ENCODE data around the gene MANBA. TPM values are rescaled to one million over a fixed set of nuclear protein-coding genes. Genes with fewer than 3 reads are reported as not detected.
A peak's percentile ranks its signal among the peaks of the same experiment; 100 is the strongest.

The MANBA gene
- total RNA-seq, 1 donor from 2014 or later = 8.1 TPM

DNA sequence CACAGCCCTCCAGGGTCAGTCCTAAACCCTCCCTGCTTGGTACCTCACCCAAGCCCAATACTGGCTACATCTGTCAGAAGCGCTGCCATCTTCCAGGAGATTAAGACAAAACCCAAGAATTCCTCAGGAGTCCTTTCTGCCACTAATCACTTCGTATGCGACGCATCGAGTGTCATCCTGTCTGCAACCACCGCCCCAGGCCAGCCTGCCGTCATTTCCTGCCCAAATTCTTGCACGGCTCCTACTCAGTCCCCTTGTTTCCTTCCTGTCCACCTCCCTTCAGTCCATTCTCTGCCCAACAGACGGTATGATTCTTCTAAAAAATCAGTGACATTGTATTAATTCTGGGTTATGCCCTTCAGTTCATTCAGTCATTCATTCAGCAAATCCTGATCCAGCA is 146.0 kb downstream of the MANBA start:
- TF ChIP-seq CTCF (conservative IDR thresholded peaks at IDR 0.05; ENCODE audit: low read depth, low read length) = no peak
- no peak overlapping the region for H3K4me3 ChIP-seq (ENCODE audit: low read depth, low read length)
- no peak for DNase-seq (ENCODE audit: low read depth)

GRCh38 chr4:102612824-102613366 is 147.9 kb downstream of the MANBA start:
- no peak for DNase-seq (ENCODE audit: low read depth)
- TF ChIP-seq CTCF (conservative IDR thresholded peaks at IDR 0.05; ENCODE audit: low read depth, low read length) = no peak
- H3K4me3 ChIP-seq (ENCODE audit: low read depth, low read length) = no peak overlapping the region

- no peak for TF ChIP-seq CTCF (conservative IDR thresholded peaks at IDR 0.05; ENCODE audit: low read depth, low read length)
- DNase-seq (ENCODE audit: low read depth) = no peak
- no peak overlapping the region for H3K4me3 ChIP-seq (ENCODE audit: low read depth, low read length)
These were observed 148.6 kb downstream of the MANBA start for GRCh38 chr4:102612210-102612609.

- no peak for TF ChIP-seq CTCF (conservative IDR thresholded peaks at IDR 0.05; ENCODE audit: low read depth, low read length)
- DNase-seq (ENCODE audit: low read depth) = no peak
- no peak overlapping the region for H3K4me3 ChIP-seq (ENCODE audit: low read depth, low read length)
These were observed 150.3 kb downstream of the MANBA start for GRCh38 chr4:102610476-102610875.

- no peak for DNase-seq (ENCODE audit: low read depth)
- no peak overlapping the region for H3K4me3 ChIP-seq (ENCODE audit: low read depth, low read length)
- TF ChIP-seq CTCF (conservative IDR thresholded peaks at IDR 0.05; ENCODE audit: low read depth, low read length) = peak; percentile 52
These were observed 150.8 kb downstream of the MANBA start for GRCh38 chr4:102610007-102610406.

- DNase-seq (ENCODE audit: low read depth) = no peak
- no peak for TF ChIP-seq CTCF (conservative IDR thresholded peaks at IDR 0.05; ENCODE audit: low read depth, low read length)
- no peak overlapping the region for H3K4me3 ChIP-seq (ENCODE audit: low read depth, low read length)
These were observed 152.6 kb downstream of the MANBA start for GRCh38 chr4:102608190-102608589.

- H3K4me3 ChIP-seq (ENCODE audit: low read depth, low read length) = no peak overlapping the region
- DNase-seq (ENCODE audit: low read depth) = no peak
- TF ChIP-seq CTCF (conservative IDR thresholded peaks at IDR 0.05; ENCODE audit: low read depth, low read length) = no peak
These were observed 153.8 kb downstream of the MANBA start for GRCh38 chr4:102606846-102607450.

Measured in epithelial cell of proximal tubule (primary cell).